B cell (primary cell): ENCODE data around the gene EHBP1. TPM values are rescaled to one million over a fixed set of nuclear protein-coding genes. Genes with fewer than 3 reads are reported as not detected.
"Not testable (repeated sequence)": the region's sequence is repeated elsewhere in the genome, so short reads cannot be mapped to it uniquely, and the experiment has no call there.

ENCODE experiments used
- ATAC-seq: fragments of 200-7000 bp; cut with Tn5 transposase; one replicate; pipeline ENCODE4 v1.10.0; 2021; ENCODE audit warnings: low read depth, mild to moderate bottlenecking, moderate number of reproducible peaks, moderate library complexity
- CTCF ChIA-PET: fragments of 350-600 bp; sonication (Branson Sonifier 250); formaldehyde crosslinking; loops from one replicate; lab custom pipeline; 2021; ENCODE audit warnings: antibody characterized with exemption, inconsistent platforms; lab: Charles Lee
- POLR2A ChIA-PET: fragments of 350-600 bp; sonication (Branson Sonifier 250); formaldehyde crosslinking; loops from one replicate; lab custom pipeline; 2021; ENCODE audit warnings: antibody characterized with exemption; lab: Charles Lee
- DNase-seq: peaks from one replicate; pipeline ENCODE4 v3.0.0; 2013
- H2AFZ ChIP-seq: 2 replicates; pipeline ENCODE4 v1.6.1; 2012; ENCODE audit warnings: mild to moderate bottlenecking, low read depth, low read length; ENCODE audit not compliant: insufficient read depth, poor library complexity, severe bottlenecking
- H3K27ac ChIP-seq, 2 donors: 1 replicate in 1 of 2; 2 replicates in 1 of 2; pipeline ENCODE4 v1.5.1; 2012 to 2013; ENCODE audit warnings: low read length in 2 of 2, mild to moderate bottlenecking in 2 of 2, moderate library complexity in 1 of 2
- H3K27me3 ChIP-seq, 4 experiments: fragments of 200-600 bp in 1 of 4; sonication (generic) in 1 of 4; replicated peaks in 1 of 4; 1 replicate in 2 of 4; 2 replicates in 2 of 4; pipeline versions ENCODE4 v1.6.1 to v1.7.0; 2013 to 2016; ENCODE audit warnings: low read length in 3 of 4, mild to moderate bottlenecking in 2 of 4, mixed read lengths in 1 of 4, moderate library complexity in 1 of 4; ENCODE audit not compliant: insufficient read depth in 4 of 4, control insufficient read depth in 3 of 4; ENCODE audit errors: control extremely low read depth in 1 of 4
- H3K36me3 ChIP-seq, 2 experiments: replicated peaks in 1 of 2; 1 replicate in 1 of 2; 2 replicates in 1 of 2; pipeline versions ENCODE4 v1.6.1 to v1.7.1; 2013; ENCODE audit warnings: low read length in 1 of 2; ENCODE audit not compliant: insufficient read depth in 2 of 2, control insufficient read depth in 1 of 2; ENCODE audit errors: control extremely low read depth in 1 of 2, extremely low read depth in 1 of 2
- H3K4me1 ChIP-seq, 2 donors: fragments of 200-600 bp in 1 of 2; sonication (generic) in 1 of 2; 1 replicate in 1 of 2; 2 replicates in 1 of 2; pipeline versions ENCODE4 v1.5.1 to v1.6.1; 2013 to 2017; ENCODE audit warnings: low read length in 2 of 2; ENCODE audit not compliant: control insufficient read depth in 2 of 2, insufficient read depth in 2 of 2
- H3K4me2 ChIP-seq: replicated peaks from 2 replicates; pipeline ENCODE3; 2012; ENCODE audit warnings: mild to moderate bottlenecking, low read depth, low read length; ENCODE audit not compliant: poor library complexity, severe bottlenecking
- H3K4me3 ChIP-seq, 5 experiments: fragments of 200-600 bp in 1 of 5; sonication (generic) in 1 of 5; 1 replicate in 3 of 5; 2 replicates in 2 of 5; pipeline versions ENCODE4 v1.5.1 to v1.7.0; 2011 to 2016; ENCODE audit warnings: low read length in 4 of 5, mild to moderate bottlenecking in 4 of 5, low read depth in 2 of 5, control low read depth in 1 of 5, moderate library complexity in 1 of 5; ENCODE audit not compliant: insufficient read depth in 1 of 5; ENCODE audit errors: control extremely low read depth in 1 of 5, extremely low read depth in 1 of 5
- H3K79me2 ChIP-seq: fragments of 200-600 bp; sonication (generic); one replicate; pipeline ENCODE4 v1.6.0; 2016; ENCODE audit warnings: low read length; ENCODE audit not compliant: control insufficient read depth, insufficient read depth
- H3K9ac ChIP-seq: fragments of 200-600 bp; sonication (generic); 2 replicates; pipeline ENCODE4 v1.6.1; 2017; ENCODE audit warnings: mild to moderate bottlenecking, low read length, moderate library complexity
- H3K9me3 ChIP-seq, 3 donors: one replicate each; pipeline versions ENCODE4 v1.6.1 to v1.7.1; 2013; ENCODE audit warnings: low read length in 2 of 3; ENCODE audit not compliant: control insufficient read depth in 2 of 3, insufficient read depth in 1 of 3; ENCODE audit errors: control extremely low read depth in 1 of 3
- H4K20me1 ChIP-seq: 2 replicates; pipeline ENCODE4 v1.6.0; 2012; ENCODE audit warnings: mild to moderate bottlenecking, low read length; ENCODE audit not compliant: insufficient read depth, control insufficient read depth, poor library complexity, severe bottlenecking
- H3K27ac Mint-ChIP-seq: one replicate; pipeline ENCODE4 v1.8.0; 2021; ENCODE audit warnings: mixed read lengths
- H3K27me3 Mint-ChIP-seq: one replicate; pipeline ENCODE4 v1.8.0; 2021; ENCODE audit warnings: mixed read lengths
- H3K4me1 Mint-ChIP-seq: one replicate; pipeline ENCODE4 v1.8.0; 2021; ENCODE audit warnings: mixed read lengths
- H3K4me3 Mint-ChIP-seq: one replicate; pipeline ENCODE4 v1.8.0; 2021; ENCODE audit warnings: mixed read lengths
- H3K9me3 Mint-ChIP-seq: one replicate; pipeline ENCODE4 v1.8.0; 2022; ENCODE audit warnings: mixed read lengths; ENCODE audit not compliant: insufficient read depth
- CTCF ChIP-seq: fragments of 200-600 bp; IDR thresholded peaks from one replicate; pipeline ENCODE4 v1.8.0; 2022; ENCODE audit warnings: antibody characterized with exemption, mild to moderate bottlenecking
- EZH2 ChIP-seq: IDR thresholded peaks from 2 replicates; pipeline ENCODE4 v1.6.1; 2012; ENCODE audit warnings: borderline replicate concordance, low read depth, mild to moderate bottlenecking, moderate library complexity, low read length; ENCODE audit not compliant: insufficient read depth, poor library complexity, severe bottlenecking
- WGBS: methylation state at CpG from one replicate; pipeline ENCODE4 v1.1.5; 2013; ENCODE audit warnings: missing lambda C conversion rate; ENCODE audit not compliant: insufficient coverage; 5-methylcytosine and 5-hydroxymethylcytosine counted together
- intact Hi-C: fragments of 100-400 bp; cut with micrococcal nuclease; formaldehyde crosslinking; loops from one replicate; pipeline ENCODE4 v1.10.0; 2022
- polyA plus RNA-seq: library from polyadenylated mRNA; depleted of rRNA; stranded (reverse); fragments of >200 nt; gene quantifications from 2 replicates; pipeline ENCODE4 v1.2.3, GENCODE V29; 2012
- total RNA-seq, 2 donors: library from RNA; stranded (reverse); fragments of 120-200 nt in 1 of 2; gene quantifications; 1 replicate in 1 of 2; 2 replicates in 1 of 2; pipeline versions ENCODE4 v1.2.3 to v1.2.4, GENCODE V29; 2013 to 2022

The EHBP1 gene
- total and polyA plus RNA-seq, 2 donors (not counting 1 experiment from before 2014, with no cell fraction given), result 8.8 to 34.7 TPM

- CTCF ChIA-PET, result no interaction called here
- H3K4me1 ChIP-seq, result no peaks in the 10 kb centered on the region
- intact Hi-C loops, result loop anchor here (10.0 kb wide), 1 partner anchor 791 kb away; no protein-coding TSS in a partner anchor
- H2AFZ ChIP-seq, result no peak overlapping the region
- no peak overlapping the region for H3K4me3 Mint-ChIP-seq
- no peak overlapping the region for H3K4me2 ChIP-seq
- no peak for TF ChIP-seq CTCF
- no peak for TF ChIP-seq EZH2
- POLR2A ChIA-PET, result no interaction called here
- peaks cover 40% of the 10 kb centered on the region for H3K27me3 Mint-ChIP-seq
- H3K9ac ChIP-seq, result no peak overlapping the region
- peaks cover 0 to 13% (median 7%) of the 10 kb centered on the region in 4 experiments for H3K27me3 ChIP-seq
- no peak for ATAC-seq
- H3K4me3 ChIP-seq, result no peak overlapping the region
- H3K36me3 ChIP-seq, result no peaks in the 10 kb centered on the region
- no peaks in the 10 kb centered on the region for H3K9me3 Mint-ChIP-seq
- no peaks in the 10 kb centered on the region for H3K79me2 ChIP-seq
- H3K4me1 Mint-ChIP-seq, result no peaks in the 10 kb centered on the region
- no peak overlapping the region for H3K27ac ChIP-seq
- DNase-seq, result no peak
- no peaks in the 10 kb centered on the region for H4K20me1 ChIP-seq
- peaks cover 0 to 5% (median 0%) of the 10 kb centered on the region in 3 donors for H3K9me3 ChIP-seq
- no CpG with 5 or more reads among the region's 3 CpGs for WGBS
- no peak overlapping the region for H3K27ac Mint-ChIP-seq
Measured at GRCh38 chr2:63073994-63074393, 368.5 kb downstream of the EHBP1 start.

GRCh38 chr2:63074399-63074798 lies 368.9 kb downstream of the EHBP1 start:
- peaks cover 37% of the 10 kb centered on the region for H3K27me3 Mint-ChIP-seq
- not testable (repeated sequence) for H3K79me2 ChIP-seq, H3K9me3 Mint-ChIP-seq

More at GRCh38 chr2:63074399-63074798, 368.9 kb downstream of the EHBP1 start:
- H4K20me1 ChIP-seq, H3K27ac Mint-ChIP-seq, H3K9me3 ChIP-seq, H3K4me2 ChIP-seq, H3K4me3 Mint-ChIP-seq, H3K36me3 ChIP-seq, ATAC-seq, H2AFZ ChIP-seq, POLR2A ChIA-PET, DNase-seq, H3K9ac ChIP-seq, H3K4me3 ChIP-seq, H3K4me1 Mint-ChIP-seq, H3K27ac ChIP-seq, H3K4me1 ChIP-seq, CTCF ChIA-PET: not testable (repeated sequence)
- intact Hi-C loops, result loop anchor here (10.0 kb wide), 1 partner anchor 790 kb away; no protein-coding TSS in a partner anchor
- WGBS, result 86% methylated on average over 2 of the region's 4 CpGs
- peaks cover 0 to 17% (median 6%) of the 10 kb centered on the region in 4 experiments for H3K27me3 ChIP-seq
